ENCODE data around the gene VPS41. TPM values are rescaled to one million over a fixed set of nuclear protein-coding genes. Genes with fewer than 3 reads are reported as not detected.
A peak's percentile ranks its signal among the peaks of the same experiment; 100 is the strongest.

Gene VPS41
- total RNA-seq, 1 donor from 2014 or later = 108 TPM

DNA sequence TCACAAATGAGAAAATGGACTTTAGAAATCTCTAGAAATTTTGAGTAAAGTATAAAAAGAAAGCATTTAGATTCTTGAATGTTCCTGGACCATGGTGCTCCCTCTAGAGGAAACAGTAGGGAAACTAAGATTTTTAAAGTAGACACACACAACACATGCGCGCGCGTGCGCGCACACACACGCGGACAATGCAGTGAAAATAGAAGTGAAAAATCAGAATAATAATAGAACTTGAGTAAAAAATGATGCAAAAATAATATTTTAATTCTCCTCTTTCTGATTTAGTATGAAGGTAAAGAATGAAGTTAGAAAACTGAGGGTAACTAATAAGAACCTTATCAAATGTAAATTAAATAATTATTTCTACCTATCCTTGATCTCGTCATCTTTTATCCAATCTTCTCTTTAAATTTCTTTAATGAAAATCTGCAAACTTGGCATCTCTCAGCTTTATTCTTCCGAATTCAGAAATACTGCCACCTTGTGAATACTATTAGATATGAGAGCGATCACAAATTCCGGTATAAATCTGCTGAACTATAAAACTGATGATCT is 160.9 kb downstream of the VPS41 start:
- H3K4me3 Mint-ChIP-seq (ENCODE audit: unreplicated experiment) = no peak overlapping the region
- TF ChIP-seq, protein P1, sequence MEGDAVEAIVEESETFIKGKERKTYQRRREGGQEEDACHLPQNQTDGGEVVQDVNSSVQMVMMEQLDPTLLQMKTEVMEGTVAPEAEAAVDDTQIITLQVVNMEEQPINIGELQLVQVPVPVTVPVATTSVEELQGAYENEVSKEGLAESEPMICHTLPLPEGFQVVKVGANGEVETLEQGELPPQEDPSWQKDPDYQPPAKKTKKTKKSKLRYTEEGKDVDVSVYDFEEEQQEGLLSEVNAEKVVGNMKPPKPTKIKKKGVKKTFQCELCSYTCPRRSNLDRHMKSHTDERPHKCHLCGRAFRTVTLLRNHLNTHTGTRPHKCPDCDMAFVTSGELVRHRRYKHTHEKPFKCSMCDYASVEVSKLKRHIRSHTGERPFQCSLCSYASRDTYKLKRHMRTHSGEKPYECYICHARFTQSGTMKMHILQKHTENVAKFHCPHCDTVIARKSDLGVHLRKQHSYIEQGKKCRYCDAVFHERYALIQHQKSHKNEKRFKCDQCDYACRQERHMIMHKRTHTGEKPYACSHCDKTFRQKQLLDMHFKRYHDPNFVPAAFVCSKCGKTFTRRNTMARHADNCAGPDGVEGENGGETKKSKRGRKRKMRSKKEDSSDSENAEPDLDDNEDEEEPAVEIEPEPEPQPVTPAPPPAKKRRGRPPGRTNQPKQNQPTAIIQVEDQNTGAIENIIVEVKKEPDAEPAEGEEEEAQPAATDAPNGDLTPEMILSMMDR (IDR thresholded peaks at IDR 0.05; ENCODE audit: partially characterized antibody, unreplicated experiment) = peak; percentile 55
- no peak for DNase-seq
- H3K4me1 Mint-ChIP-seq (ENCODE audit: low read depth, unreplicated experiment) = no peaks in the 10 kb centered on the region
- no peaks in the 10 kb centered on the region for H3K9me3 Mint-ChIP-seq (ENCODE audit: unreplicated experiment)
- H3K36me3 Mint-ChIP-seq (ENCODE audit: unreplicated experiment) = peaks cover 4% of the 10 kb centered on the region
- H3K27ac Mint-ChIP-seq (ENCODE audit: unreplicated experiment) = no peak overlapping the region
- H3K27me3 Mint-ChIP-seq (ENCODE audit: unreplicated experiment) = no peaks in the 10 kb centered on the region

DNA sequence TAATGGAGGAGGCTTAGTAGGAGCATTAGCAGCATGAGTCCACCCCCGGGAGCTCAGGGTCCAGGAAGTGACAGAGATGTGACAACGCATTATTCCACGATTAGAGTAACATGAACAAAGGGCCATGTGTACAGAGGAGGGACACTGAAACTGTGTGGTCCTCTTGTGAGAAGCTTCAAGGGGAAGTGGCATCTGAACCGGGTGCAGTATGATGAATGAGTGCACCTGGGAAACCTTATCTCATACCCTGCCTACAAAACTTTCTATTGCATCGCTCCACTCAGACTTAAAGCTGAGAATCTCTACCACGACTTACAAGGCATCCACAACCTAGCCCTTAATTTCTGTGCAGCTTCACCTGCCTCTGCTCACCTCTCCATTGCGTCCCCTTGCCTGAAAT is 162.6 kb downstream of the VPS41 start:
- no peak for DNase-seq
- Mint-ChIP-seq H3K4me1 (ENCODE audit: low read depth, unreplicated experiment) (no peaks in the 10 kb centered on the region), H3K36me3 (ENCODE audit: unreplicated experiment) (peaks cover 4% of the 10 kb centered on the region), H3K27me3 (ENCODE audit: unreplicated experiment) (no peaks in the 10 kb centered on the region), H3K9me3 (ENCODE audit: unreplicated experiment) (no peaks in the 10 kb centered on the region), H3K4me3 (ENCODE audit: unreplicated experiment) (no peak overlapping the region), H3K27ac (ENCODE audit: unreplicated experiment) (no peak overlapping the region)
- TF ChIP-seq, protein P1 (IDR thresholded peaks at IDR 0.05; ENCODE audit: partially characterized antibody, unreplicated experiment) = no peak

DNA sequence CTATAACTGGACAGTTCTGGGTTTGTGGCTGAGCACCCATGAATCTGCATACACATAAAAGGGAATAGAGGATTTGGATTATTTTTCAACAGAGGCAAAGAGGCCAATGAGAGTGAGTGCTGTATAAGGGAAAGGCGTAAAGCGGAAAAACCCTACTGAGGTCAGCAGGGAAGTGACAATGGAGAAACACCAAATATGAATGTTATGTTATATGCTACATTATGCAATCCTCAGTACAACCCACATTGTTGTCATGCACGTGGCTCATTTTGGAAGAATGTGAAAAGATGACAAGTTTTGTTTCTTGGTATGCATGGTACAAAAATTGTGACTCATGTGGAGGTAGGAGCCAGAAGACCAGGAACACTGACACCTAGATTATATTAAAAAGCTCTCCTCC is 164.2 kb downstream of the VPS41 start:
- Mint-ChIP-seq H3K9me3 (ENCODE audit: unreplicated experiment) (no peaks in the 10 kb centered on the region), H3K27ac (ENCODE audit: unreplicated experiment) (no peak overlapping the region), H3K27me3 (ENCODE audit: unreplicated experiment) (peaks cover 4% of the 10 kb centered on the region), H3K36me3 (ENCODE audit: unreplicated experiment) (peaks cover 9% of the 10 kb centered on the region), H3K4me3 (ENCODE audit: unreplicated experiment) (no peak overlapping the region), H3K4me1 (ENCODE audit: low read depth, unreplicated experiment) (no peaks in the 10 kb centered on the region)
- TF ChIP-seq, protein P1 (IDR thresholded peaks at IDR 0.05; ENCODE audit: partially characterized antibody, unreplicated experiment) = no peak
- no peak for DNase-seq

DNA sequence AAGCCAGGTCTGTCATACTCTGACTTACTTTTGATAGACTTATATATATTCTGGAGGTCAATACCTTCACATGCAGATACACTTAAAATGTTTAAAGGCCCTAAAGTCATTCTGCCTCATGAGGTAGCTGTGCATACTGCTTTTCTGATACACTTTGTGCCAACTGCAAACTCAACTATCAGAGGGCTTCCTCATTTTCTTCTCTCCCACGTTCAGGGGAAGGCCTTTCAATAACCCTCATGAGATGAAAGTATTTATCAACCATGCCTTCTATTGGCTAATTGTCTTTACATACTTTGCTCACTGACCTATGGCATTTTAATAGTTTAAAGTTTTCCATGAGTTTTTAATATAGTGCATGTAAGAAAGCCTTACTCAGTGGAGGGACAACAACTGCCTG is 165.1 kb downstream of the VPS41 start:
- H3K4me3 Mint-ChIP-seq (ENCODE audit: unreplicated experiment) = no peak overlapping the region
- no peaks in the 10 kb centered on the region for H3K4me1 Mint-ChIP-seq (ENCODE audit: low read depth, unreplicated experiment)
- H3K36me3 Mint-ChIP-seq (ENCODE audit: unreplicated experiment) = peaks cover 9% of the 10 kb centered on the region
- TF ChIP-seq, protein P1 (IDR thresholded peaks at IDR 0.05; ENCODE audit: partially characterized antibody, unreplicated experiment) = no peak
- no peak for DNase-seq
- no peaks in the 10 kb centered on the region for H3K9me3 Mint-ChIP-seq (ENCODE audit: unreplicated experiment)
- H3K27me3 Mint-ChIP-seq (ENCODE audit: unreplicated experiment) = peaks cover 4% of the 10 kb centered on the region
- H3K27ac Mint-ChIP-seq (ENCODE audit: unreplicated experiment) = no peak overlapping the region

DNA sequence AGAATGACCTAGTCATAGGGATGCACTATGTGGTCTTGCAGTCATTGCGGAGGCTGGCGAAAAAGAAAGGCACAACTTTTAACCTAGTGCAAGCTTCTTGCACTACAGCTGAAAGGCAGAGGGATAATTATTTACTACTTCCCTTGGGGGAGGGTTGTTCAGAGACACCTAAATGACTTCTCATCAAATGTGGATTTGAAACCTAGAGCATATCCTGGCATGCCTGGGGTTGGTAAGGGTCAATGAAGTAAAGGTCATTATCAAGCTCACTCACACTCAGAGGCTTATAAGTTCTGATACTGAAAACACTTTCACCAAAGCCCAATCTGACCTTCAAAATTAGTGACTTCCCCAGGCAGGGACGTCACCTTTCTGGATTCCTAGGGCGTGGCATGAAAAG is 168.9 kb downstream of the VPS41 start:
- TF ChIP-seq, protein P1 (IDR thresholded peaks at IDR 0.05; ENCODE audit: partially characterized antibody, unreplicated experiment) = no peak
- no peaks in the 10 kb centered on the region for H3K4me1 Mint-ChIP-seq (ENCODE audit: low read depth, unreplicated experiment)
- no peak for DNase-seq
- no peak overlapping the region for H3K4me3 Mint-ChIP-seq (ENCODE audit: unreplicated experiment)
- no peaks in the 10 kb centered on the region for H3K9me3 Mint-ChIP-seq (ENCODE audit: unreplicated experiment)
- H3K36me3 Mint-ChIP-seq (ENCODE audit: unreplicated experiment) = peaks cover 4% of the 10 kb centered on the region
- peaks cover 4% of the 10 kb centered on the region for H3K27me3 Mint-ChIP-seq (ENCODE audit: unreplicated experiment)
- H3K27ac Mint-ChIP-seq (ENCODE audit: unreplicated experiment) = no peak overlapping the region
